Measurements from ENCODE around the gene SERPINB2. TPM values are rescaled to one million over a fixed set of nuclear protein-coding genes. Genes with fewer than 3 reads are reported as not detected.

Gene SERPINB2
- total RNA-seq, 1 experiment from 2014 or later: 39.2 TPM

DNA sequence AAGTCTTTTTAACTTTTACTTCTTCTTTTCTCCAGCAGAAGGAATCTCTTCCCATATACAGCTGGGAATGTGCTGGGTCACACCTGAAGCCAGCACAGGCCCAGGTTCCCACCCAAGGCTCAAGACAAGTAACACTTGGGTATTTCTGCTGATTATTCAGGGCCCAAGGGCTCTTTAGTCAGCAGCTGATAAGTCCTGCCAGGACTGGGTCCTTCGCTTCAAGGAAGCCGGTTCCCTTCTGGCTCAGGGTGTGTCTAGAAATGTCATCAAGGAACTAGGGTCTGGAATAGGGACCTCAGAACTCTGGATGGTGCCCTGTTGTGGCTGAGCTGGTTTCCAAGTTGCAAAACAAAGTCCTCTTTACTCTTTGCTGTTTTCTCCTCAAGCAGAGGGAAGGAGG, 27.0 kb upstream of the SERPINB2 start:
- CTCF ChIA-PET: no interaction called here
- Mint-ChIP-seq H3K27ac (ENCODE audit: unreplicated experiment) (no peak overlapping the region), H3K36me3 (ENCODE audit: insufficient read depth, unreplicated experiment) (no peaks in the 10 kb centered on the region)

DNA sequence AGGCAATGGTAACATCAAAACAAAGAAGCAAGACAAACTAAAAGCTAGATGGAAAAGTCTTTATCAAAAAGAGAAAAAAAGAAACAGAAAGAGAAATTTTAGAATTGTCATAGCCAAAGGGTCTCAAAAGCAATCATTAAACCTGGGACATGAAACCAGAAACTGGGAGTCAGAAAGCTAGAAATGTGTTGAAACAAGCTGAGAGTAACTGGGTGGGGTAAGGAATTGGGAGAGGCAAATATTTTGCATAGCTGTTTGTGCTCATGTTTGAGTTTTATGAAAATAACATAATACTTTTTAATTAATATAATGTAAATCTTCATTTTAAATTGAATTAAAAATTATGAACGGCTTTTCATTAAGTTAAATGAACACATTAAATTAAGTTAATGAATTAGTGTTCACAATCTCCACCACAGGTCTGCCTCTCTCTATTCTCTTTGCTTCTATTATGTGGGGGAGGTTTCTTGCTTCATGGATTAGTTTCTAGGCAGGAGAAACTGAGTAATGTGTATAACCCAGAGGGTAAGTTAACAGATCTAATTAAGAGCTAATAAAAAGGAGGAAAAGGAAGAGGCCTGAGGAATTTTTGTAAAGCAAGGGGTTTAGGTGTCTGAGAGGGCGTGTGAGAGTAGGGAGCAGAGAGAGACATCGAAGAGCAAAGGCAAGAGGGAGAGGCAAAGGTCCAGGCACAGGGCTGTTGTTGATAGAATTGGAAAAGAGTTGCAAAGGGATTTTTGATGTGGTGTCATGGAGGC, 20.0 kb upstream of the SERPINB2 start:
- intact Hi-C loops (cut with micrococcal nuclease; ENCODE audit: unreplicated experiment): no loop called here
- no peak for DNase-seq
- BruUV-seq (replicated peaks): no TSS peak
- no peaks in the 10 kb centered on the region for H3K27me3 Mint-ChIP-seq (ENCODE audit: unreplicated experiment)
- H3K9me3 Mint-ChIP-seq (ENCODE audit: low read depth, unreplicated experiment): no peaks in the 10 kb centered on the region
- no peaks in the 10 kb centered on the region for H3K36me3 Mint-ChIP-seq (ENCODE audit: insufficient read depth, unreplicated experiment)
- TF ChIP-seq, protein P1, sequence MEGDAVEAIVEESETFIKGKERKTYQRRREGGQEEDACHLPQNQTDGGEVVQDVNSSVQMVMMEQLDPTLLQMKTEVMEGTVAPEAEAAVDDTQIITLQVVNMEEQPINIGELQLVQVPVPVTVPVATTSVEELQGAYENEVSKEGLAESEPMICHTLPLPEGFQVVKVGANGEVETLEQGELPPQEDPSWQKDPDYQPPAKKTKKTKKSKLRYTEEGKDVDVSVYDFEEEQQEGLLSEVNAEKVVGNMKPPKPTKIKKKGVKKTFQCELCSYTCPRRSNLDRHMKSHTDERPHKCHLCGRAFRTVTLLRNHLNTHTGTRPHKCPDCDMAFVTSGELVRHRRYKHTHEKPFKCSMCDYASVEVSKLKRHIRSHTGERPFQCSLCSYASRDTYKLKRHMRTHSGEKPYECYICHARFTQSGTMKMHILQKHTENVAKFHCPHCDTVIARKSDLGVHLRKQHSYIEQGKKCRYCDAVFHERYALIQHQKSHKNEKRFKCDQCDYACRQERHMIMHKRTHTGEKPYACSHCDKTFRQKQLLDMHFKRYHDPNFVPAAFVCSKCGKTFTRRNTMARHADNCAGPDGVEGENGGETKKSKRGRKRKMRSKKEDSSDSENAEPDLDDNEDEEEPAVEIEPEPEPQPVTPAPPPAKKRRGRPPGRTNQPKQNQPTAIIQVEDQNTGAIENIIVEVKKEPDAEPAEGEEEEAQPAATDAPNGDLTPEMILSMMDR (IDR thresholded peaks at IDR 0.05; ENCODE audit: unreplicated experiment): no peak
- no peak overlapping the region for H3K27ac Mint-ChIP-seq (ENCODE audit: unreplicated experiment)
- no peak overlapping the region for H3K4me3 Mint-ChIP-seq (ENCODE audit: low read depth, unreplicated experiment)
- CTCF ChIA-PET: no interaction called here
- H3K4me1 Mint-ChIP-seq (ENCODE audit: low read depth, unreplicated experiment): peaks cover 37% of the 10 kb centered on the region

More for the DNA sequence above, 27.0 kb upstream of the SERPINB2 start:
- no peak overlapping the region for H3K4me3 Mint-ChIP-seq (ENCODE audit: low read depth, unreplicated experiment)
- H3K27me3 Mint-ChIP-seq (ENCODE audit: unreplicated experiment): no peaks in the 10 kb centered on the region
- H3K4me1 Mint-ChIP-seq (ENCODE audit: low read depth, unreplicated experiment): no peaks in the 10 kb centered on the region
- intact Hi-C loops (cut with micrococcal nuclease; ENCODE audit: unreplicated experiment): no loop called here
- TF ChIP-seq, protein P1 (IDR thresholded peaks at IDR 0.05; ENCODE audit: unreplicated experiment): no peak
- BruUV-seq (replicated peaks): no TSS peak
- no peaks in the 10 kb centered on the region for H3K9me3 Mint-ChIP-seq (ENCODE audit: low read depth, unreplicated experiment)
- no peak for DNase-seq

DNA sequence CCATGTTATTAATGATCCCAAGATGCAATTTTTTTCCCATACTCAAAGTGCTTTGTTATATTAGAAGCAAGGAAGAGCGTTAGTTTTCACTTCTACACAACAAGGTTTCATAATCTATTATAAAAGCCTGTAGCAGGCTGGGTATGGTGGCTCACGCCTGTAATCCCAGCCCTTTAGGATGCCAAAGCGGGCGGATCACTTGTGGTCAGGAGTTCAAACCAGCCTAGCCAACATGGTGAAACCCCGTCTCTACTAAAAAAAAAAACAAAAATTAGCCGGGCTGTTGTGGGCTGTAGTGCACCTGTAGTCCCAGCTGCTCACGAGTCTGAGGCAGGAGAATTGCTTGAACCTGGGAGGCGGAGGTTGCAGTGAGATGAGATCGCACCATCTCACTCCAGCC, 19.0 kb upstream of the SERPINB2 start:
- peaks cover 37% of the 10 kb centered on the region for H3K4me1 Mint-ChIP-seq (ENCODE audit: low read depth, unreplicated experiment)
- H3K4me3 Mint-ChIP-seq (ENCODE audit: low read depth, unreplicated experiment): no peak overlapping the region
- H3K9me3 Mint-ChIP-seq (ENCODE audit: low read depth, unreplicated experiment): no peaks in the 10 kb centered on the region
- H3K36me3 Mint-ChIP-seq (ENCODE audit: insufficient read depth, unreplicated experiment): no peaks in the 10 kb centered on the region
- TF ChIP-seq, protein P1 (IDR thresholded peaks at IDR 0.05; ENCODE audit: unreplicated experiment): no peak
- CTCF ChIA-PET: no interaction called here
- no peaks in the 10 kb centered on the region for H3K27me3 Mint-ChIP-seq (ENCODE audit: unreplicated experiment)
- no peak overlapping the region for H3K27ac Mint-ChIP-seq (ENCODE audit: unreplicated experiment)
- no TSS peak for BruUV-seq (replicated peaks)
- no peak for DNase-seq
- intact Hi-C loops (cut with micrococcal nuclease; ENCODE audit: unreplicated experiment): no loop called here

DNA sequence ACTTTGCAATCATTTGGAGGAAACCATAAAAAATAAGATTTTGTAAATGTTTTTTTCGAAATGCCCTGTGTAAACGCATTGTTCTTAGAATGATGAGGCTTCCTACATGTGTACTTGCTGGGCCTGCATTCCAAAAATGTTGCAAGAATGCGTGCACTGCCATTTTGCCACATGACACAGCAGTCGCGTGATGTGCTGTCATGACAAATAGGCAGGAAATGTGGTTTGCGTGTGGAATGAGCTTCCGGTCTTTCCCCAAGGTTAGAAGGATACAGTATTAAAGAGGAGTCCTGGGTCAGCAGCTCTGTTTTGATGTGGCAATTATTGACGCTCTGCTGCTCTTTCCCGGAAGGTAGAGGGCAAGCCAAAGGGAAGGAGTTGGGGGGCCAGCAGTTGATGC, 18.1 kb upstream of the SERPINB2 start:
- no peak for DNase-seq
- CTCF ChIA-PET: no interaction called here

More for the DNA sequence above, 18.1 kb upstream of the SERPINB2 start:
- Mint-ChIP-seq H3K9me3 (ENCODE audit: low read depth, unreplicated experiment) (no peaks in the 10 kb centered on the region), H3K27ac (ENCODE audit: unreplicated experiment) (peak overlapping the region; percentile 49), H3K27me3 (ENCODE audit: unreplicated experiment) (no peaks in the 10 kb centered on the region), H3K4me3 (ENCODE audit: low read depth, unreplicated experiment) (no peak overlapping the region), H3K4me1 (ENCODE audit: low read depth, unreplicated experiment) (peaks cover 37% of the 10 kb centered on the region), H3K36me3 (ENCODE audit: insufficient read depth, unreplicated experiment) (no peaks in the 10 kb centered on the region)
- intact Hi-C loops (cut with micrococcal nuclease; ENCODE audit: unreplicated experiment): no loop called here
- BruUV-seq (replicated peaks): no TSS peak
- TF ChIP-seq, protein P1 (IDR thresholded peaks at IDR 0.05; ENCODE audit: unreplicated experiment): no peak

Measured in Calu3 (cell line).